Activated CD8-positive, alpha-beta memory T cell treated with anti-CD3 and anti-CD28 coated beads for 48 hours (primary cell): ENCODE measurements around the gene RFC4.

ENCODE experiments used
- DNase-seq, 3 experiments: peaks; one replicate each; pipeline ENCODE4 v3.0.0-alpha.2; 2020; ENCODE audit warnings: low read depth in 2 of 3, low spot score in 2 of 3

Gene RFC4

DNA sequence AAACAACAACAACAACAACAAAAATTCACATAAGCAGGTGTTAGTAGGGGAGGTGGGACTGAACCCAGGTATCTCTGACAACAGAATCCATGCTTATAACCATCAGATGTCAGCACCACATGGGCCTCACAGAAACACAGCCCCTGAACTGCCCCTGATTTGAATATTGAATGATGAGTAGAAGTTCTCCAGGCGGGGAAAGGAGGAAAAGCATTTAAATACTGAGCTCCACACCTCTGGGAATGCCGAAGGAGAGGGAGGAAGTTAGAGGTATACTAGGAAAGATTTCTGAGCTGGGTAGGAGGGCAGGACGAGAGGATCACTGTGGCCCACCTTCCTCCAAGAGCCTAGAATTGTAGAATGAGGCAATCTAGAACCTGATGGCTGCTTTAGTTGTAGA lies 54.8 kb downstream of the RFC4 start:
- DNase-seq: no peak

DNA sequence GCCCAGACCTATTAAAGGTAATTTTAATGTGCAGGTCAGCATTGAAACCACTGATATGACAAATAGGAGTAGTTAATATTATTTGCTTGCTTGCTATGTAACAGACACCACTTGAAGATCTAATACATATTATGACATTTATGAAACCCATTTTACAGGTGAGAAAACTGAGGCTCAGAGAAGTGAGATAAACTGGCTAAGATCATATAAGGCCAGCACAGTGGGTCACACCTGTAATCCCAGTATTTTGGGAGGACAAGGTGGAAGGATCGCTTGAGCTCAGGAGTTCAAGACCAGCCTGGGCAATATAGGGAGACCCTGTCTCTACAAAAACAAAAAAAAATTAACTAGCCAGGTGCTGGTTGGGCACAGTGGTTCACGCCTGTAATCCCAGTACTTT lies 56.0 kb downstream of the RFC4 start:
- DNase-seq: no peak

DNA sequence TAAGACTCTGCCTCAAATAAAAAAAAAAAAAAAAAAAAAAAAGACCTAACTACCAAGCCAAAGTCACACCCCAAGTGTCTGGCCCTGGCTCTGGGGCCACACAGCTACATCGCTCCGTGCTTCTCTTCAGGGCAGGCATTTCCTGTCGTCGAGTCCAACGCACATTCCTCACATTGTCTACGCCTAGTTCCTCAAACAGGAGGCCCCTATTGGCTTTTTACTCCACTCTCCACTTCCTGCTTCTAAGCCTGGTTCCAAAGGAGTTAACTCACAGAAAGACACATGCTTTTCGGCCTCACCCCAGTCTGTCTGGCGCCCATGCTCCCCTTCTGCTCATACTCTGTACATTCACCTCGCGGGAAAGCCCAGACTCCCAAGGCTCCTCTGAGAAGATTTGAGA lies 60.3 kb downstream of the RFC4 start:
- DNase-seq: no peak

GRCh38 chr3:186743666-186744065 lies 62.6 kb downstream of the RFC4 start:
- no peak for DNase-seq

GRCh38 chr3:186742618-186743380 lies 63.5 kb downstream of the RFC4 start:
- no peak for DNase-seq
